B cell (primary cell): ENCODE measurements around the gene HOXB7. TPM values are rescaled to one million over a fixed set of nuclear protein-coding genes. Genes with fewer than 3 reads are reported as not detected.
A peak's percentile ranks its signal among the peaks of the same experiment; 100 is the strongest.

Source experiments
- ATAC-seq: fragments of 200-7000 bp; cut with Tn5 transposase; one replicate; pipeline ENCODE4 v1.10.0; 2021; ENCODE audit warnings: low read depth, mild to moderate bottlenecking, moderate number of reproducible peaks, moderate library complexity
- CTCF ChIA-PET: fragments of 350-600 bp; sonication (Branson Sonifier 250); formaldehyde crosslinking; loops from one replicate; lab custom pipeline; 2021; ENCODE audit warnings: antibody characterized with exemption, inconsistent platforms; lab: Charles Lee
- POLR2A ChIA-PET: fragments of 350-600 bp; sonication (Branson Sonifier 250); formaldehyde crosslinking; loops from one replicate; lab custom pipeline; 2021; ENCODE audit warnings: antibody characterized with exemption; lab: Charles Lee
- DNase-seq: peaks from one replicate; pipeline ENCODE4 v3.0.0; 2013
- H2AFZ ChIP-seq: 2 replicates; pipeline ENCODE4 v1.6.1; 2012; ENCODE audit warnings: mild to moderate bottlenecking, low read depth, low read length; ENCODE audit not compliant: insufficient read depth, poor library complexity, severe bottlenecking
- H3K27ac ChIP-seq, 2 donors: 1 replicate in 1 of 2; 2 replicates in 1 of 2; pipeline ENCODE4 v1.5.1; 2012 to 2013; ENCODE audit warnings: low read length in 2 of 2, mild to moderate bottlenecking in 2 of 2, moderate library complexity in 1 of 2
- H3K27me3 ChIP-seq, 4 experiments: fragments of 200-600 bp in 1 of 4; sonication (generic) in 1 of 4; replicated peaks in 1 of 4; 1 replicate in 2 of 4; 2 replicates in 2 of 4; pipeline versions ENCODE4 v1.6.1 to v1.7.0; 2013 to 2016; ENCODE audit warnings: low read length in 3 of 4, mild to moderate bottlenecking in 2 of 4, mixed read lengths in 1 of 4, moderate library complexity in 1 of 4; ENCODE audit not compliant: insufficient read depth in 4 of 4, control insufficient read depth in 3 of 4; ENCODE audit errors: control extremely low read depth in 1 of 4
- H3K36me3 ChIP-seq, 2 experiments: replicated peaks in 1 of 2; 1 replicate in 1 of 2; 2 replicates in 1 of 2; pipeline versions ENCODE4 v1.6.1 to v1.7.1; 2013; ENCODE audit warnings: low read length in 1 of 2; ENCODE audit not compliant: insufficient read depth in 2 of 2, control insufficient read depth in 1 of 2; ENCODE audit errors: control extremely low read depth in 1 of 2, extremely low read depth in 1 of 2
- H3K4me1 ChIP-seq, 2 donors: fragments of 200-600 bp in 1 of 2; sonication (generic) in 1 of 2; 1 replicate in 1 of 2; 2 replicates in 1 of 2; pipeline versions ENCODE4 v1.5.1 to v1.6.1; 2013 to 2017; ENCODE audit warnings: low read length in 2 of 2; ENCODE audit not compliant: control insufficient read depth in 2 of 2, insufficient read depth in 2 of 2
- H3K4me2 ChIP-seq: replicated peaks from 2 replicates; pipeline ENCODE3; 2012; ENCODE audit warnings: mild to moderate bottlenecking, low read depth, low read length; ENCODE audit not compliant: poor library complexity, severe bottlenecking
- H3K4me3 ChIP-seq, 5 experiments: fragments of 200-600 bp in 1 of 5; sonication (generic) in 1 of 5; 1 replicate in 3 of 5; 2 replicates in 2 of 5; pipeline versions ENCODE4 v1.5.1 to v1.7.0; 2011 to 2016; ENCODE audit warnings: low read length in 4 of 5, mild to moderate bottlenecking in 4 of 5, low read depth in 2 of 5, control low read depth in 1 of 5, moderate library complexity in 1 of 5; ENCODE audit not compliant: insufficient read depth in 1 of 5; ENCODE audit errors: control extremely low read depth in 1 of 5, extremely low read depth in 1 of 5
- H3K79me2 ChIP-seq: fragments of 200-600 bp; sonication (generic); one replicate; pipeline ENCODE4 v1.6.0; 2016; ENCODE audit warnings: low read length; ENCODE audit not compliant: control insufficient read depth, insufficient read depth
- H3K9ac ChIP-seq: fragments of 200-600 bp; sonication (generic); 2 replicates; pipeline ENCODE4 v1.6.1; 2017; ENCODE audit warnings: mild to moderate bottlenecking, low read length, moderate library complexity
- H3K9me3 ChIP-seq, 3 donors: one replicate each; pipeline versions ENCODE4 v1.6.1 to v1.7.1; 2013; ENCODE audit warnings: low read length in 2 of 3; ENCODE audit not compliant: control insufficient read depth in 2 of 3, insufficient read depth in 1 of 3; ENCODE audit errors: control extremely low read depth in 1 of 3
- H4K20me1 ChIP-seq: 2 replicates; pipeline ENCODE4 v1.6.0; 2012; ENCODE audit warnings: mild to moderate bottlenecking, low read length; ENCODE audit not compliant: insufficient read depth, control insufficient read depth, poor library complexity, severe bottlenecking
- H3K27ac Mint-ChIP-seq: one replicate; pipeline ENCODE4 v1.8.0; 2021; ENCODE audit warnings: mixed read lengths
- H3K27me3 Mint-ChIP-seq: one replicate; pipeline ENCODE4 v1.8.0; 2021; ENCODE audit warnings: mixed read lengths
- H3K4me1 Mint-ChIP-seq: one replicate; pipeline ENCODE4 v1.8.0; 2021; ENCODE audit warnings: mixed read lengths
- H3K4me3 Mint-ChIP-seq: one replicate; pipeline ENCODE4 v1.8.0; 2021; ENCODE audit warnings: mixed read lengths
- H3K9me3 Mint-ChIP-seq: one replicate; pipeline ENCODE4 v1.8.0; 2022; ENCODE audit warnings: mixed read lengths; ENCODE audit not compliant: insufficient read depth
- EZH2 ChIP-seq: IDR thresholded peaks from 2 replicates; pipeline ENCODE4 v1.6.1; 2012; ENCODE audit warnings: borderline replicate concordance, low read depth, mild to moderate bottlenecking, moderate library complexity, low read length; ENCODE audit not compliant: insufficient read depth, poor library complexity, severe bottlenecking
- WGBS: methylation state at CpG from one replicate; pipeline ENCODE4 v1.1.5; 2013; ENCODE audit warnings: missing lambda C conversion rate; ENCODE audit not compliant: insufficient coverage; 5-methylcytosine and 5-hydroxymethylcytosine counted together
- intact Hi-C: fragments of 100-400 bp; cut with micrococcal nuclease; formaldehyde crosslinking; loops from one replicate; pipeline ENCODE4 v1.10.0; 2022
- polyA plus RNA-seq: library from polyadenylated mRNA; depleted of rRNA; stranded (reverse); fragments of >200 nt; gene quantifications from 2 replicates; pipeline ENCODE4 v1.2.3, GENCODE V29; 2012
- total RNA-seq, 2 donors: library from RNA; stranded (reverse); fragments of 120-200 nt in 1 of 2; gene quantifications; 1 replicate in 1 of 2; 2 replicates in 1 of 2; pipeline versions ENCODE4 v1.2.3 to v1.2.4, GENCODE V29; 2013 to 2022
- TF ChIP-seq, protein P1 (sequence below): fragments of 200-600 bp; IDR thresholded peaks from one replicate; pipeline ENCODE4 v1.8.0; 2022; ENCODE audit warnings: antibody characterized with exemption, mild to moderate bottlenecking

Gene HOXB7
- total and polyA plus RNA-seq, 2 donors (not counting 1 experiment from before 2014, with no cell fraction given), result 0.25 to 1.3 TPM

DNA sequence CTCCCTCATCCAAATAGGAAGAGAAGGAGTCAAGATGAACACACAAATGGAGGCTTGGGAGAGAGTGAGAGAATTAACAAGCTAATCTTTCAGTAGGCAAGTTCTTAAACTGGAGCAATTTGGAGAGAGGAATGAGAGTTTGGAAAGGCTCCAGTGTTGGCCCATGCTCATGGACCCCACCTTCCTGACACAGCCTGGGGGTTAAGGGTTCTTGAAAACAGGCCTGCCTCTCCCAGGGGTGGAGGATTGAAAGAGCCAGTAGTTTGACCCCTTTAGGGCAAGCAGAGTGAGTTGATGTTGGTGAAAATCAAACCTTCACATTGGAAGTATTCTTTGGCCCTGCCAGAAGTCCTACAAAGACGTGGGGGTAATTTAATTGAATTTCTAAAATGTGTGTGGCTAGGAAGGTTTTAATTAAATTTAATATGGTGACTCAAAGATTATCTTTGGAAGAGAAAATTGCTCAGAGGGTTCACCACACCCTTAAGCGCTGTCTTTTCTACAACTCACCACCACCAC, 26.5 kb downstream of the HOXB7 start:
- Histone ChIP-seq H3K9ac (no peak overlapping the region), H3K9me3 (peaks cover 0 to 23% (median 0%) of the 10 kb centered on the region in 3 donors), H3K4me3 (no peak overlapping the region), H4K20me1 (peaks cover 4% of the 10 kb centered on the region), H3K27ac (no peak overlapping the region), H3K4me2 (no peak overlapping the region), H3K27me3 (peaks cover 0 to 99% (median 90%) of the 10 kb centered on the region in 4 experiments), H2AFZ (no peak overlapping the region), H3K79me2 (no peaks in the 10 kb centered on the region), H3K4me1 (peaks cover 45 to 57% of the 10 kb centered on the region in 2 donors), H3K36me3 (no peaks in the 10 kb centered on the region)
- intact Hi-C loops, result no loop called here
- H3K27me3 Mint-ChIP-seq, result peaks cover 94% of the 10 kb centered on the region
- H3K4me1 Mint-ChIP-seq, result peaks cover 44% of the 10 kb centered on the region
- DNase-seq, result no peak
- no peaks in the 10 kb centered on the region for H3K9me3 Mint-ChIP-seq
- no peak for ATAC-seq
- WGBS, result 80% methylated on average over 1 of the region's 2 CpGs
- TF ChIP-seq, protein P1, sequence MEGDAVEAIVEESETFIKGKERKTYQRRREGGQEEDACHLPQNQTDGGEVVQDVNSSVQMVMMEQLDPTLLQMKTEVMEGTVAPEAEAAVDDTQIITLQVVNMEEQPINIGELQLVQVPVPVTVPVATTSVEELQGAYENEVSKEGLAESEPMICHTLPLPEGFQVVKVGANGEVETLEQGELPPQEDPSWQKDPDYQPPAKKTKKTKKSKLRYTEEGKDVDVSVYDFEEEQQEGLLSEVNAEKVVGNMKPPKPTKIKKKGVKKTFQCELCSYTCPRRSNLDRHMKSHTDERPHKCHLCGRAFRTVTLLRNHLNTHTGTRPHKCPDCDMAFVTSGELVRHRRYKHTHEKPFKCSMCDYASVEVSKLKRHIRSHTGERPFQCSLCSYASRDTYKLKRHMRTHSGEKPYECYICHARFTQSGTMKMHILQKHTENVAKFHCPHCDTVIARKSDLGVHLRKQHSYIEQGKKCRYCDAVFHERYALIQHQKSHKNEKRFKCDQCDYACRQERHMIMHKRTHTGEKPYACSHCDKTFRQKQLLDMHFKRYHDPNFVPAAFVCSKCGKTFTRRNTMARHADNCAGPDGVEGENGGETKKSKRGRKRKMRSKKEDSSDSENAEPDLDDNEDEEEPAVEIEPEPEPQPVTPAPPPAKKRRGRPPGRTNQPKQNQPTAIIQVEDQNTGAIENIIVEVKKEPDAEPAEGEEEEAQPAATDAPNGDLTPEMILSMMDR, result no peak
- no peak for TF ChIP-seq EZH2
- H3K27ac Mint-ChIP-seq, result no peak overlapping the region
- H3K4me3 Mint-ChIP-seq, result peak overlapping the region; percentile 97
- CTCF ChIA-PET, result interaction anchor here (0.9 to 2.2 kb wide), 3 partner anchors 29 to 248 kb away, joined by 4 to 20 read pairs (median 4); no protein-coding TSS in a partner anchor
- POLR2A ChIA-PET, result no interaction called here

DNA sequence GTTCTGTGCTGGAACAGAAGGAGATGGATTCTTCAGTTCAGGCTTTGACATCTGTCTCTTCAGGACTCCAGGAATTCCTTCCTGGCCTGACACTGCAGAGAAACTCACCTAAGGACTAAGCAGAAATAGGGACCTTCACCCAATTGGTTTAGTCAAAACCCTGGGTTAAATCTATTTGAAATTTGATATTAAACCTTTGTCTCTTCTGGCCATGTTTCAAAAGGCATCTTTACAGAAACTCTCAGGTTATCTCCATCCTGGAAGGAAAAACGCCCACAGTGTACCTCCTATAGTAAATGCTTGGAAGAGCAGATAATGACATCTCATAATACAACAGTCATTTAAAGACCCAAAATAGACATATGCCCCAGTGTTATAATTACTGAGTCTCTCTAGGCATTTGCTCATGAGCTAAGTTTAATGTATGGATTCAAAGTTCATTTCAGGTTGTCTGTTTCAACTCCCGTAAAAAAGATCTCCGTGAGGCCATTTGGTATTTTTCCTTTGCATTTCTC, 27.1 kb downstream of the HOXB7 start:
- peaks cover 94% of the 10 kb centered on the region for H3K27me3 Mint-ChIP-seq
- intact Hi-C loops, result no loop called here
- Histone ChIP-seq H3K9ac (no peak overlapping the region), H3K4me1 (peaks cover 50 to 60% of the 10 kb centered on the region in 2 donors), H3K4me3 (no peak overlapping the region), H3K4me2 (no peak overlapping the region), H3K27me3 (peaks cover 0 to 99% (median 90%) of the 10 kb centered on the region in 4 experiments), H3K36me3 (no peaks in the 10 kb centered on the region), H3K79me2 (no peaks in the 10 kb centered on the region), H4K20me1 (peaks cover 4% of the 10 kb centered on the region), H3K9me3 (peaks cover 0 to 27% (median 0%) of the 10 kb centered on the region in 3 donors), H2AFZ (no peak overlapping the region), H3K27ac (no peak overlapping the region)
- peaks cover 49% of the 10 kb centered on the region for H3K4me1 Mint-ChIP-seq
- TF ChIP-seq, protein P1, result no peak
- no peak for TF ChIP-seq EZH2
- ATAC-seq, result no peak
- no peak overlapping the region for H3K27ac Mint-ChIP-seq
- no peaks in the 10 kb centered on the region for H3K9me3 Mint-ChIP-seq
- no CpG with 5 or more reads among the region's 3 CpGs for WGBS
- CTCF ChIA-PET, result interaction anchor here (0.9 to 2.2 kb wide), 3 partner anchors 29 to 248 kb away, joined by 4 to 20 read pairs (median 4); no protein-coding TSS in a partner anchor
- H3K4me3 Mint-ChIP-seq, result no peak overlapping the region
- no peak for DNase-seq
- POLR2A ChIA-PET, result no interaction called here
